Measurements from ENCODE around the gene ARHGAP19.

ARHGAP19 gene

GRCh38 chr10:97292097-97292861 lies at the start of gene ARHGAP19:
ARHGAP19 (minus strand) TSS chr10:97292637; CDS start chr10:97292627, 10 bp downstream.
- DNase-seq (ENCODE audit: low spot score): peak; percentile 99

- no peak for DNase-seq (ENCODE audit: low spot score)
These were observed 49.0 kb upstream of the ARHGAP19 start for GRCh38 chr10:97341416-97341815.

GRCh38 chr10:97338041-97338440 lies 45.6 kb upstream of the ARHGAP19 start:
- no peak for DNase-seq (ENCODE audit: low spot score)

GRCh38 chr10:97336942-97337831 lies 44.8 kb upstream of the ARHGAP19 start:
- DNase-seq (ENCODE audit: low spot score): no peak

- no peak for DNase-seq (ENCODE audit: low spot score)
These were observed 44.0 kb upstream of the ARHGAP19 start for GRCh38 chr10:97336446-97336845.

- DNase-seq (ENCODE audit: low spot score): no peak
These were observed 43.6 kb upstream of the ARHGAP19 start for GRCh38 chr10:97336006-97336405.

- DNase-seq (ENCODE audit: low spot score): no peak
These were observed 42.8 kb upstream of the ARHGAP19 start for GRCh38 chr10:97335188-97335619.

GRCh38 chr10:97334370-97335175 lies 42.1 kb upstream of the ARHGAP19 start, which contains the start of gene FRAT2:
FRAT2 (minus strand) TSS chr10:97334729; CDS start chr10:97334572, 157 bp downstream.
- DNase-seq (ENCODE audit: low spot score): peak; percentile 94

GRCh38 chr10:97333601-97334369 lies 41.3 kb upstream of the ARHGAP19 start:
- peak; percentile 33 for DNase-seq (ENCODE audit: low spot score)

- no peak for DNase-seq (ENCODE audit: low spot score)
These were observed 40.8 kb upstream of the ARHGAP19 start for GRCh38 chr10:97333351-97333600.

GRCh38 chr10:97332591-97333350 lies 40.3 kb upstream of the ARHGAP19 start:
- DNase-seq (ENCODE audit: low spot score): peak; percentile 83

GRCh38 chr10:97331153-97331703 lies 38.8 kb upstream of the ARHGAP19 start:
- DNase-seq (ENCODE audit: low spot score): no peak

GRCh38 chr10:97329766-97330165 lies 37.3 kb upstream of the ARHGAP19 start:
- DNase-seq (ENCODE audit: low spot score): no peak

GRCh38 chr10:97328646-97329453 lies 36.4 kb upstream of the ARHGAP19 start:
- no peak for DNase-seq (ENCODE audit: low spot score)

GRCh38 chr10:97327348-97328294 lies 35.2 kb upstream of the ARHGAP19 start:
- DNase-seq (ENCODE audit: low spot score): no peak

- DNase-seq (ENCODE audit: low spot score): peak; percentile 68
These were observed 33.3 kb upstream of the ARHGAP19 start for GRCh38 chr10:97325754-97326153.

- no peak for DNase-seq (ENCODE audit: low spot score)
These were observed 31.1 kb upstream of the ARHGAP19 start for GRCh38 chr10:97323501-97323900.

- DNase-seq (ENCODE audit: low spot score): peak; percentile 65
These were observed 29.4 kb upstream of the ARHGAP19 start for GRCh38 chr10:97321804-97322190.
